HepG2 (cell line): ENCODE results near the gene GPN2. TPM values are rescaled to one million over a fixed set of nuclear protein-coding genes. Genes with fewer than 3 reads are reported as not detected.
A peak's percentile ranks its signal among the peaks of the same experiment; 100 is the strongest.

ENCODE experiments used
- ARID3A ChIP-seq: IDR thresholded peaks from 2 replicates; pipeline ENCODE4 v1.6.1; 2012; ENCODE audit warnings: low read depth, low read length, improper control_type of control experiment
- GPN1 ChIP-seq: sonication (generic); formaldehyde crosslinking; IDR thresholded peaks from 2 replicates; pipeline ENCODE4 v1.5.1; 2020; ENCODE audit warnings: missing genetic modification reagents, borderline replicate concordance
- HNRNPLL ChIP-seq: fragments of 200-400 bp; formaldehyde crosslinking; IDR thresholded peaks from 2 replicates; pipeline ENCODE4 v1.6.1; 2017; ENCODE audit warnings: mild to moderate bottlenecking, low read depth, low read length; ENCODE audit not compliant: poor library complexity, severe bottlenecking
- MEF2D ChIP-seq: sonication (generic); formaldehyde crosslinking; IDR thresholded peaks from 2 replicates; pipeline ENCODE4 v1.5.1; 2020; ENCODE audit warnings: mild to moderate bottlenecking, missing genetic modification reagents
- MTERF4 ChIP-seq: sonication (generic); formaldehyde crosslinking; IDR thresholded peaks from 2 replicates; pipeline ENCODE4 v1.8.0; 2023; ENCODE audit warnings: mild to moderate bottlenecking, missing genetic modification reagents
- NCOA1 ChIP-seq: sonication (generic); formaldehyde crosslinking; IDR thresholded peaks from 2 replicates; pipeline ENCODE4 v1.9.0; 2021; ENCODE audit warnings: missing genetic modification reagents
- NR0B2 ChIP-seq: sonication (generic); formaldehyde crosslinking; IDR thresholded peaks from 2 replicates; pipeline ENCODE4 v1.4.0; 2020; ENCODE audit warnings: mild to moderate bottlenecking, missing genetic modification reagents
- SNAPC4 ChIP-seq: sonication (generic); formaldehyde crosslinking; IDR thresholded peaks from 2 replicates; pipeline ENCODE4 v1.4.0; 2020; ENCODE audit warnings: mild to moderate bottlenecking, missing genetic modification reagents
- TAF15 ChIP-seq: fragments of 200-400 bp; formaldehyde crosslinking; IDR thresholded peaks from one replicate; pipeline ENCODE4 v1.6.1; 2018; ENCODE audit warnings: mild to moderate bottlenecking, low read depth, low read length; ENCODE audit not compliant: poor library complexity, severe bottlenecking
- TBL1XR1 ChIP-seq: fragments of 150-350 bp; IDR thresholded peaks from 2 replicates; pipeline ENCODE4 v1.6.1; 2014; ENCODE audit warnings: borderline replicate concordance, low read length; ENCODE audit not compliant: partially characterized antibody
- TCF7L2 ChIP-seq: IDR thresholded peaks from 2 replicates; pipeline ENCODE4 v1.6.1; 2011; ENCODE audit warnings: mild to moderate bottlenecking, low read depth, low read length, moderate library complexity
- TRIM24 ChIP-seq: sonication (generic); formaldehyde crosslinking; IDR thresholded peaks from 2 replicates; pipeline ENCODE4 v1.8.0; 2022; ENCODE audit warnings: mild to moderate bottlenecking, missing genetic modification reagents
- YEATS2 ChIP-seq: sonication (generic); formaldehyde crosslinking; IDR thresholded peaks from 2 replicates; pipeline ENCODE4 v1.4.0; 2020; ENCODE audit warnings: missing genetic modification reagents, borderline replicate concordance
- ZNF124 ChIP-seq: sonication (generic); formaldehyde crosslinking; IDR thresholded peaks from 2 replicates; pipeline ENCODE4 v1.4.0; 2020; ENCODE audit warnings: missing genetic modification reagents
- ZNF24 ChIP-seq: fragments of 450-650 bp; IDR thresholded peaks from 2 replicates; pipeline ENCODE4 v1.6.1; 2017; ENCODE audit warnings: antibody characterized with exemption, mild to moderate bottlenecking
- ZNF746 ChIP-seq: sonication (generic); formaldehyde crosslinking; IDR thresholded peaks from 2 replicates; pipeline ENCODE4 v1.8.0; 2022; ENCODE audit warnings: mild to moderate bottlenecking, missing genetic modification reagents
- ZNF770 ChIP-seq: sonication (generic); formaldehyde crosslinking; IDR thresholded peaks from 2 replicates; pipeline ENCODE4 v1.5.0; 2020; ENCODE audit warnings: mild to moderate bottlenecking, missing genetic modification reagents
- ZSCAN29 ChIP-seq: sonication (generic); formaldehyde crosslinking; conservative IDR thresholded peaks from 2 replicates; pipeline ENCODE4 v1.4.0; 2020; ENCODE audit warnings: mild to moderate bottlenecking, missing genetic modification reagents
- polyA plus RNA-seq, 8 experiments: library from polyadenylated mRNA; depleted of rRNA in 3 of 8; stranded (reverse) in 7 of 8; unstranded in 1 of 8; fragments of >200 nt; fragmentation: Illumina TruSeq in 4 of 8; extraction: Trizol in 4 of 8; gene quantifications; 2 replicates each; pipeline versions ENCODE4 v1.2.1 to v1.2.3, GENCODE V29; 2011 to 2016; ENCODE audit warnings: low read depth in 4 of 8, missing spikeins in 1 of 8, mixed read lengths in 1 of 8; ENCODE audit not compliant: insufficient read depth in 1 of 8
- total RNA-seq, 5 experiments: library from RNA; depleted of rRNA; stranded (reverse); fragments of >200 nt; fragmentation: Illumina TruSeq; extraction: Trizol; gene quantifications; 2 replicates each; pipeline ENCODE4 v1.2.3, GENCODE V29; 2016; ENCODE audit warnings: low read depth in 1 of 5

The GPN2 gene
- total and polyA plus RNA-seq, 2 of the 13 experiments (the other 11 are each of a cell fraction or from before 2014, with no cell fraction given): 19.3 to 38.9 TPM

GRCh38 chr1:26921540-26922430, 31.7 kb upstream of the GPN2 start, which contains the start of gene NUDC (continued):
- peak; percentile 76 for TF ChIP-seq SNAPC4 (CRISPR knock-in tag)
- TF ChIP-seq ZNF746 (CRISPR knock-in tag): peak; percentile 64; the same call in 1 of the 2 replicates
- TF ChIP-seq NR0B2 (CRISPR knock-in tag): peak; percentile 94; the same call in 1 of the 2 replicates
- peak; percentile 94 for TF ChIP-seq HNRNPLL
- TF ChIP-seq ZSCAN29 (CRISPR knock-in tag): no peak
- no peak for TF ChIP-seq NCOA1
- peak; percentile 81 for TF ChIP-seq TAF15
- TF ChIP-seq ZNF24: no peak
- 0 out of 2 replicates have a peak, but pooled peaks have one; percentile 56 for TF ChIP-seq MEF2D (CRISPR knock-in tag)
- TF ChIP-seq ZNF770 (CRISPR knock-in tag): no peak
- TF ChIP-seq MTERF4 (CRISPR knock-in tag): no peak; the same call in 1 of the 2 replicates
- peak; percentile 82 for TF ChIP-seq YEATS2
- no peak for TF ChIP-seq ARID3A
- TF ChIP-seq TBL1XR1: no peak
- TF ChIP-seq TRIM24 (CRISPR knock-in tag): no peak
- peak; percentile 27; the same call in 1 of the 2 replicates for TF ChIP-seq GPN1 (CRISPR knock-in tag)
- TF ChIP-seq TCF7L2: no peak
- TF ChIP-seq ZNF124 (CRISPR knock-in tag): no peak
